ENCODE data around the gene UXT. TPM values are rescaled to one million over a fixed set of nuclear protein-coding genes. Genes with fewer than 3 reads are reported as not detected.

UXT gene
- total and polyA plus RNA-seq, 4 donors, result 34.0 to 99.0 (median 65.3) TPM

- no peak for DNase-seq (ENCODE audit: low spot score)
- no peaks in the 10 kb centered on the region for H3K9me3 ChIP-seq (ENCODE audit: control insufficient read depth in 4 of 4, low read length in 3 of 4)
- peak overlapping the region; percentile 94 to 97 for H3K27ac ChIP-seq (ENCODE audit: low read depth in 1 of 2, low read length in 2 of 2)
- no peaks in the 10 kb centered on the region for H3K27me3 ChIP-seq (ENCODE audit: control insufficient read depth in 4 of 4, insufficient read depth in 4 of 4, low read length in 3 of 4)
- H3K4me3 ChIP-seq (ENCODE audit: low read depth in 1 of 3, low read length in 3 of 3), result peak overlapping the region in 2 of 3 donors; percentile 64 to 87
- H3K36me3 ChIP-seq (ENCODE audit: control insufficient read depth in 4 of 4, insufficient read depth in 3 of 4, low read depth in 1 of 4, low read length in 3 of 4), result peaks cover 0 to 22% (median 6%) of the 10 kb centered on the region in 4 donors
- WGBS, result 1% methylated on average over 13 of the region's 13 CpGs
- peaks cover 0 to 2% (median 1%) of the 10 kb centered on the region in 4 donors for H3K4me1 ChIP-seq (ENCODE audit: control insufficient read depth in 4 of 4, insufficient read depth in 4 of 4, low read length in 3 of 4)
- TF ChIP-seq CTCF (IDR thresholded peaks at IDR 0.05; ENCODE audit: low read depth, low read length, missing input control), result no peak
- no peak for TF ChIP-seq SP1 (IDR thresholded peaks at IDR 0.05)
- TF ChIP-seq GABPA (IDR thresholded peaks at IDR 0.05 in 1 of 2, conservative IDR thresholded peaks at IDR 0.05 in 1 of 2), result no peak
- peak; percentile 7 for TF ChIP-seq NR2F2 (IDR thresholded peaks at IDR 0.05)
- no peak for TF ChIP-seq ATF3 (IDR thresholded peaks at IDR 0.05)
- H3K9ac ChIP-seq (ENCODE audit: low read depth in 1 of 2, low read length in 2 of 2), result peak overlapping the region in 1 of 2 donors; percentile 74
These were observed 688 bp downstream of the UXT start for GRCh38 chrX:47658301-47658683.

- Histone ChIP-seq H3K27ac (ENCODE audit: low read depth in 1 of 2, low read length in 2 of 2) (peak overlapping the region; percentile 94 to 98), H3K36me3 (ENCODE audit: control insufficient read depth in 4 of 4, insufficient read depth in 3 of 4, low read depth in 1 of 4, low read length in 3 of 4) (peaks cover 0 to 12% (median 5%) of the 10 kb centered on the region in 4 donors), H3K9me3 (ENCODE audit: control insufficient read depth in 4 of 4, low read length in 3 of 4) (no peaks in the 10 kb centered on the region), H3K9ac (ENCODE audit: low read depth in 1 of 2, low read length in 2 of 2) (peak overlapping the region; percentile 10 to 25), H3K27me3 (ENCODE audit: control insufficient read depth in 4 of 4, insufficient read depth in 4 of 4, low read length in 3 of 4) (no peaks in the 10 kb centered on the region), H3K4me3 (ENCODE audit: low read depth in 1 of 3, low read length in 3 of 3) (peak overlapping the region in 2 of 3 donors; percentile 64 to 75), H3K4me1 (ENCODE audit: control insufficient read depth in 4 of 4, insufficient read depth in 4 of 4, low read length in 3 of 4) (peaks cover 5 to 24% (median 13%) of the 10 kb centered on the region in 4 donors)
- TF ChIP-seq ATF3 (IDR thresholded peaks at IDR 0.05), result no peak
- peak; percentile 8 for TF ChIP-seq MAX (IDR thresholded peaks at IDR 0.05)
- TF ChIP-seq CTCF (IDR thresholded peaks at IDR 0.05; ENCODE audit: low read depth, low read length, missing input control), result no peak
- no peak for TF ChIP-seq NR2F2 (IDR thresholded peaks at IDR 0.05)
- TF ChIP-seq HNF4G (IDR thresholded peaks at IDR 0.05), result no peak
- no peak for TF ChIP-seq SP1 (IDR thresholded peaks at IDR 0.05)
- peak; percentile 5 for TF ChIP-seq FOXA1 (IDR thresholded peaks at IDR 0.05)
- peak; percentile 3 to 5 for TF ChIP-seq RXRA (IDR thresholded peaks at IDR 0.05)
- no peak for TF ChIP-seq GABPA (IDR thresholded peaks at IDR 0.05 in 1 of 2, conservative IDR thresholded peaks at IDR 0.05 in 1 of 2)
- TF ChIP-seq TAF1 (conservative IDR thresholded peaks at IDR 0.05), result no peak
- peak; percentile 27 for TF ChIP-seq YY1 (IDR thresholded peaks at IDR 0.05)
- peak; percentile 1 for TF ChIP-seq REST (IDR thresholded peaks at IDR 0.05)
- TF ChIP-seq EGR1 (IDR thresholded peaks at IDR 0.05; ENCODE audit: low read depth in 2 of 2), result peak in 1 of 2 donors; percentile 80
- no peak for TF ChIP-seq JUND (IDR thresholded peaks at IDR 0.05)
- TF ChIP-seq ZBTB33 (IDR thresholded peaks at IDR 0.05), result no peak
- no peak for TF ChIP-seq RAD21 (IDR thresholded peaks at IDR 0.05)
- peak in 1 of 2 donors; percentile 2 for TF ChIP-seq HNF4A (conservative IDR thresholded peaks at IDR 0.05)
- TF ChIP-seq FOXA2 (IDR thresholded peaks at IDR 0.05), result no peak
- 9% methylated on average over 19 of the region's 19 CpGs for WGBS
- no peak for DNase-seq (ENCODE audit: low spot score)
These were observed 7.7 kb downstream of the UXT start for GRCh38 chrX:47651043-47651905.

All from liver (tissue), 9 donors.